Measurements from ENCODE around the gene CHD2.

- TF ChIP-seq ZNF70 (CRISPR knock-in tag; IDR thresholded peaks at IDR 0.05) (no peak), ARNTL (CRISPR knock-in tag; IDR thresholded peaks at IDR 0.05; ENCODE audit: borderline replicate concordance, low read depth) (no peak), OSR1 (CRISPR knock-in tag; IDR thresholded peaks at IDR 0.05) (no peak), BACH2 (CRISPR knock-in tag; IDR thresholded peaks at IDR 0.05; ENCODE audit: borderline replicate concordance) (no peak), POU6F1 (CRISPR knock-in tag; IDR thresholded peaks at IDR 0.05; ENCODE audit: borderline replicate concordance, low read depth) (no peak), CSDC2 (CRISPR knock-in tag; IDR thresholded peaks at IDR 0.05) (no peak), ZC3H10 (CRISPR knock-in tag; IDR thresholded peaks at IDR 0.05) (no peak), PATZ1 (CRISPR knock-in tag; IDR thresholded peaks at IDR 0.05; ENCODE audit: borderline replicate concordance) (no peak), ISL1 (CRISPR knock-in tag; IDR thresholded peaks at IDR 0.05) (no peak), SNAI2 (CRISPR knock-in tag; IDR thresholded peaks at IDR 0.05) (no peak), ESRRG (CRISPR knock-in tag; IDR thresholded peaks at IDR 0.05) (no peak), ZFP3 (CRISPR knock-in tag; IDR thresholded peaks at IDR 0.05) (no peak), TCF4 (CRISPR knock-in tag; IDR thresholded peaks at IDR 0.05; ENCODE audit: borderline replicate concordance) (no peak)
Observed at GRCh38 chr15:93056836-93057235, 156.7 kb downstream of the CHD2 start.
